H9 (cell line): ENCODE results near the gene CAVIN2. TPM values are rescaled to one million over a fixed set of nuclear protein-coding genes. Genes with fewer than 3 reads are reported as not detected.

Source experiments
- DNase-seq: peaks from one replicate; pipeline ENCODE4 v3.0.0-alpha.2; 2017
- H2AFZ ChIP-seq: one replicate; pipeline ENCODE4 v1.6.1; 2013; ENCODE audit warnings: mild to moderate bottlenecking, low read length, control low read depth, moderate library complexity
- H2AK5ac ChIP-seq: 2 replicates; pipeline ENCODE4 v1.6.1; 2013; ENCODE audit warnings: low read length, control low read depth, mixed read lengths; ENCODE audit not compliant: insufficient read length
- H2BK120ac ChIP-seq: one replicate; pipeline ENCODE4 v1.6.1; 2013; ENCODE audit warnings: low read depth, mild to moderate bottlenecking, low read length, control low read depth, inconsistent platforms; ENCODE audit not compliant: poor library complexity, severe bottlenecking
- H2BK12ac ChIP-seq: 2 replicates; pipeline ENCODE4 v1.6.1; 2013; ENCODE audit warnings: low read length, control low read depth, mixed read lengths, low read depth; ENCODE audit not compliant: insufficient read length
- H2BK15ac ChIP-seq: 2 replicates; pipeline ENCODE4 v1.6.1; 2013; ENCODE audit warnings: low read depth, low read length, control low read depth
- H2BK20ac ChIP-seq: one replicate; pipeline ENCODE4 v1.6.1; 2013; ENCODE audit warnings: low read depth, mild to moderate bottlenecking, low read length, control low read depth, inconsistent platforms; ENCODE audit not compliant: poor library complexity, severe bottlenecking
- H2BK5ac ChIP-seq: 2 replicates; pipeline ENCODE4 v1.6.1; 2013; ENCODE audit warnings: low read length, control low read depth, mixed read lengths; ENCODE audit not compliant: insufficient read length
- H3K14ac ChIP-seq: 2 replicates; pipeline ENCODE4 v1.6.1; 2013; ENCODE audit warnings: low read length, control low read depth; ENCODE audit not compliant: insufficient read depth
- H3K18ac ChIP-seq: 2 replicates; pipeline ENCODE4 v1.6.1; 2013; ENCODE audit warnings: low read depth, mild to moderate bottlenecking, mixed read lengths, low read length, control low read depth; ENCODE audit not compliant: insufficient read length
- H3K23ac ChIP-seq: 2 replicates; pipeline ENCODE4 v1.6.1; 2013; ENCODE audit warnings: low read length, control low read depth, mixed read lengths, low read depth; ENCODE audit not compliant: insufficient read length
- H3K23me2 ChIP-seq: 2 replicates; pipeline ENCODE4 v1.6.1; 2013; ENCODE audit warnings: low read depth, mild to moderate bottlenecking, mixed read lengths, low read length, control low read depth; ENCODE audit not compliant: insufficient read length, poor library complexity, severe bottlenecking
- H3K27ac ChIP-seq: 2 replicates; pipeline ENCODE4 v1.5.1; 2013; ENCODE audit warnings: low read length, control low read depth, mixed read lengths, low read depth; ENCODE audit not compliant: insufficient read length
- H3K27me3 ChIP-seq: 2 replicates; pipeline ENCODE4 v1.6.1; 2013; ENCODE audit warnings: low read length, control low read depth, inconsistent platforms; ENCODE audit not compliant: insufficient read depth
- H3K4ac ChIP-seq: 2 replicates; pipeline ENCODE4 v1.6.1; 2013; ENCODE audit warnings: low read depth, mild to moderate bottlenecking, control low read depth, inconsistent platforms, low read length, moderate library complexity
- H3K4me1 ChIP-seq: 2 replicates; pipeline ENCODE4 v1.6.1; 2013; ENCODE audit warnings: low read length, control low read depth, inconsistent platforms; ENCODE audit not compliant: insufficient read depth
- H3K4me2 ChIP-seq: 2 replicates; pipeline ENCODE4 v1.6.1; 2013; ENCODE audit warnings: low read length, control low read depth, mixed read lengths; ENCODE audit not compliant: insufficient read length, insufficient read depth
- H3K56ac ChIP-seq: 2 replicates; pipeline ENCODE4 v1.6.1; 2013; ENCODE audit warnings: low read depth, mild to moderate bottlenecking, mixed read lengths, low read length, control low read depth; ENCODE audit not compliant: insufficient read length
- H3K79me1 ChIP-seq: 2 replicates; pipeline ENCODE4 v1.6.1; 2013; ENCODE audit warnings: low read depth, mild to moderate bottlenecking, moderate library complexity, low read length, control low read depth, inconsistent platforms; ENCODE audit not compliant: insufficient read depth, poor library complexity, severe bottlenecking
- H3K79me2 ChIP-seq: 2 replicates; pipeline ENCODE4 v1.6.1; 2013; ENCODE audit warnings: low read length, control low read depth, inconsistent platforms; ENCODE audit not compliant: insufficient read depth
- H3K9ac ChIP-seq: 2 replicates; pipeline ENCODE4 v1.6.1; 2013; ENCODE audit warnings: low read length, control low read depth, mixed read lengths; ENCODE audit not compliant: insufficient read length; ENCODE audit errors: extremely low read depth
- H3K9me3 ChIP-seq: one replicate; pipeline ENCODE4 v1.6.1; 2013; ENCODE audit warnings: low read depth, low read length, inconsistent platforms; ENCODE audit not compliant: control insufficient read depth
- H3T11ph ChIP-seq: one replicate; pipeline ENCODE4 v1.6.1; 2013; ENCODE audit warnings: mild to moderate bottlenecking, low read length, control low read depth, inconsistent platforms
- H4K20me1 ChIP-seq: one replicate; pipeline ENCODE4 v1.6.1; 2013; ENCODE audit not compliant: control insufficient read depth, insufficient read length, insufficient read depth
- H4K5ac ChIP-seq: 2 replicates; pipeline ENCODE4 v1.6.1; 2013; ENCODE audit warnings: low read depth, mild to moderate bottlenecking, mixed read lengths, low read length, control low read depth; ENCODE audit not compliant: insufficient read length
- H4K8ac ChIP-seq: replicated peaks from 2 replicates; pipeline ENCODE4 v1.6.1; 2013; ENCODE audit warnings: low read length, control low read depth, mixed read lengths, low read depth; ENCODE audit not compliant: insufficient read length
- H4K91ac ChIP-seq: 2 replicates; pipeline ENCODE4 v1.6.1; 2013; ENCODE audit warnings: low read depth, mild to moderate bottlenecking, moderate library complexity, mixed read lengths, low read length, control low read depth; ENCODE audit not compliant: insufficient read length
- H3K27ac Mint-ChIP-seq, 3 experiments: 2 replicates in 2 of 3; 3 replicates in 1 of 3; pipeline ENCODE4 v1.8.0; 2020 to 2021; ENCODE audit warnings: mixed read lengths in 3 of 3, mild to moderate bottlenecking in 1 of 3, moderate library complexity in 1 of 3
- H3K27me3 Mint-ChIP-seq: 2 replicates; pipeline ENCODE4 v1.8.0; 2021; ENCODE audit warnings: low read depth, mild to moderate bottlenecking, moderate library complexity, mixed read lengths
- H3K36me3 Mint-ChIP-seq, 3 experiments: 2 replicates in 2 of 3; 3 replicates in 1 of 3; pipeline ENCODE4 v1.8.0; 2020 to 2021; ENCODE audit warnings: low read depth in 3 of 3, mixed read lengths in 3 of 3; ENCODE audit not compliant: insufficient read depth in 1 of 3
- H3K4me1 Mint-ChIP-seq, 2 experiments: 2 replicates each; pipeline ENCODE4 v1.8.0; 2020; ENCODE audit warnings: mixed read lengths in 2 of 2
- H3K4me3 Mint-ChIP-seq, 2 experiments: 2 replicates in 1 of 2; 3 replicates in 1 of 2; pipeline ENCODE4 v1.8.0; 2020 to 2021; ENCODE audit warnings: mild to moderate bottlenecking in 2 of 2, mixed read lengths in 2 of 2, moderate library complexity in 1 of 2
- H3K9me3 Mint-ChIP-seq, 2 experiments: 2 replicates in 1 of 2; 3 replicates in 1 of 2; pipeline ENCODE4 v1.8.0; 2020; ENCODE audit warnings: mild to moderate bottlenecking in 2 of 2, mixed read lengths in 2 of 2, moderate library complexity in 1 of 2
- CTCF ChIP-seq: fragments of 200-600 bp; sonication (generic); conservative IDR thresholded peaks from 3 replicates; pipeline ENCODE4 v1.8.0; 2021; ENCODE audit warnings: antibody characterized with exemption, mild to moderate bottlenecking
- WGBS: extraction: QIAGEN DNeasy Blood & Tissue Kit; methylation state at CpG from one replicate; pipeline ENCODE4 v1.1.7; 2013; ENCODE audit warnings: missing lambda C conversion rate, low lambda C conversion rate, mixed read lengths; ENCODE audit not compliant: insufficient read length; ENCODE audit errors: extremely low coverage; 5-methylcytosine and 5-hydroxymethylcytosine counted together
- total RNA-seq: library from RNA; stranded (reverse); gene quantifications from 2 replicates; pipeline ENCODE4 v1.2.1, GENCODE V29; 2021

CAVIN2 gene
- total RNA-seq, 1 experiment from 2014 or later, result not detected

DNA sequence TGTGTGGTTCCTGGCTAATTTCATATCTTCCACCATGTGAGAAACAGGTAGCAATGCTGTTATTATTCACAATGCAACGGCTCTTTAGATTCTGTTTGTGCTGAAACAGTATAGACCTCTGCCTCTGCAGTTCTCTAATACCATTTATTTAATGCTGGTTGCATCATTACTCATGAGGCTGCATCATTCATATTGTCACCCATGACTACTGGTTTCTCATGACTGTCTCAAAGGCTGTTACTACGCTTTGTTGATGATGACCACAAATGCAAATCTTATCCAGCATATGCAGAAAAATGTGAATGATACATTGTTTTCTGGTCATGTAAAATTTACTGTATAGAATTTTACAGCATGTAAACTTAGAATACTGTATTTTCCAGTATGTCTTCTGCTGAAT lies 22.5 kb downstream of the CAVIN2 start:
- no peak overlapping the region for H2AK5ac ChIP-seq

More for the DNA sequence above, 22.5 kb downstream of the CAVIN2 start:
- H3K4ac ChIP-seq, result no peak overlapping the region
- no peak overlapping the region for H3K9ac ChIP-seq
- peaks cover 0 to 4% (median 1%) of the 10 kb centered on the region in 3 experiments; a peak in 1 of 7 replicates for H3K36me3 Mint-ChIP-seq
- H4K8ac ChIP-seq, result no peak overlapping the region
- H3K27me3 Mint-ChIP-seq, result no peaks in the 10 kb centered on the region; the same call in 1 of the 2 replicates
- no peak overlapping the region for H3K14ac ChIP-seq
- H3T11ph ChIP-seq, result no peak overlapping the region
- no peak for TF ChIP-seq CTCF
- H2BK12ac ChIP-seq, result no peak overlapping the region
- no peaks in the 10 kb centered on the region for H3K79me1 ChIP-seq
- no peak overlapping the region for H4K91ac ChIP-seq
- WGBS, result no CpG with 5 or more reads among the region's 2 CpGs
- H4K5ac ChIP-seq, result no peak overlapping the region
- H3K23me2 ChIP-seq, result no peaks in the 10 kb centered on the region
- no peak overlapping the region for H2BK120ac ChIP-seq
- H3K56ac ChIP-seq, result no peak overlapping the region
- H3K79me2 ChIP-seq, result no peaks in the 10 kb centered on the region
- H3K27me3 ChIP-seq, result no peaks in the 10 kb centered on the region
- H3K4me2 ChIP-seq, result no peak overlapping the region
- H2BK20ac ChIP-seq, result no peak overlapping the region
- peaks cover 5 to 11% of the 10 kb centered on the region in 2 experiments; a peak in 2 of 4 replicates for H3K4me1 Mint-ChIP-seq
- H2BK15ac ChIP-seq, result no peak overlapping the region
- no peak for DNase-seq
- 0 out of 5 replicates have a peak, but pooled peaks cover 0 to 4% of the 10 kb centered on the region in 2 experiments for H3K9me3 Mint-ChIP-seq
- H3K18ac ChIP-seq, result no peak overlapping the region
- H3K27ac Mint-ChIP-seq, result no peak overlapping the region
- H2BK5ac ChIP-seq, result no peak overlapping the region
- no peak overlapping the region for H2AFZ ChIP-seq
- no peaks in the 10 kb centered on the region for H3K9me3 ChIP-seq
- no peak overlapping the region for H3K23ac ChIP-seq
- no peak overlapping the region for H3K27ac ChIP-seq
- H3K4me1 ChIP-seq, result no peaks in the 10 kb centered on the region
- no peak overlapping the region for H3K4me3 Mint-ChIP-seq
- H4K20me1 ChIP-seq, result no peaks in the 10 kb centered on the region
